GM10847 (cell line): ENCODE data around the gene FUT6.

Experiments
- POLR2A ChIP-seq: IDR thresholded peaks from 2 replicates; pipeline ENCODE4 v1.6.1; 2011; ENCODE audit not compliant: insufficient read length; ENCODE audit errors: extremely low read depth

Gene FUT6

GRCh38 chr19:5814123-5814851, 25.2 kb downstream of the FUT6 start:
- no peak for TF ChIP-seq POLR2A

DNA sequence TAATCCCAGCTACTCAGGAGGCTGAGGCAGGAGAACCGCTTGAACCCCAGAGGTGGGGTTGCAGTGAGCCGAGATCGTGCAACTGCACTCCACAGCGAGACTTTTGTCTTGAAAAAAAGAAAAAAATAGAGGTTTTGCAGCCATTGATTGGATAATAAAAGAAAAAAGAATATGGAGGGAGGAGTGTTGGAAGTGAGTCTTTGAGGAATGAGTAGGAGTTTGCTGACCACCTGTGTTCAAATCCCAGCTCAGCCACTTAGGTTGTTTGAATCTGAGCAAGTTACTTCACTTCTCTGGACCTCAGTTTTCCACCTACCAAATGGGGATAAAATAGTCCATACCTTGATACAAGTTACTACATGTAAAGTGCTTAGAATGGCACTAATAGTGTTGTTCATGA, 28.4 kb downstream of the FUT6 start:
- no peak for TF ChIP-seq POLR2A

DNA sequence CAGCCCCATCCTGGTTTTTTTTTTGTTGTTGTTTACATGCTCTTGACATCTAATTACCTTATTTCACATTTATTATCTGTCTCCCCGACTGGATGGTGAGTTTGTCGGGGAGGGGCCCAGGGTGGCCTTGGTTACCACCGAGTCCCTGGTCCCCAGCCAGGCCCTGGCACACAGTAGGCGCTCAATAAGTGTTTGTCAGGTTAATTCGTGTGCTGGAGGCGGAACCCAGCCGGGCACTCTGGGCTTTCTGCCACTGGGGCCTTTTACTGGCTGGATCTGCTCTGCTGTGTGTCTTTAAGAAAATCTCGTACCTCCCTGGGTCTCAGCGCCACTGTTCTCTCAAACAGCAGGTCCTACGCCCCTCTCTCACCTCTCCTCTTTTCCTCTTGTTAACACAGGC, 30.0 kb downstream of the FUT6 start:
- TF ChIP-seq POLR2A: no peak

DNA sequence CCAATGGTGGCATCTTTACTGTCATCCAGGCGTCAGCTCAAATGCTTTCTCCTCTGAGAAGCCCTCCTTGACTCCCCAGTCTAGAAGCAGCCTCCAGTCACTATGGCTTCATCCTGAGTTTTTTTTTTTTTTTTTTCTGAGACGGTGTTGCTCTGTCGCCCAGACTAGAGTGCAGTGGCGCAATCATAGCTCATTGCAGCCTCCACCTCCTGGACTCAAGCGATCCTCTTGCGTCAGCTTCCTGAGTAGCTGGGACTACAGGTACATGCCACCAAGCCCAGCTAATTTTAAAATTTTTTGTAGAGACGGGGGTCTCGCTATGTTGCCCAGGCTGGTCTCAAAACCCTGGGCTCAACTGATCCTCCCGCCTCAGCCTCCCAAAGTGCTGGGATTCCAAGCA, 30.4 kb downstream of the FUT6 start:
- no peak for TF ChIP-seq POLR2A

- TF ChIP-seq POLR2A: no peak
These were observed 31.2 kb downstream of the FUT6 start for GRCh38 chr19:5808120-5808816.

DNA sequence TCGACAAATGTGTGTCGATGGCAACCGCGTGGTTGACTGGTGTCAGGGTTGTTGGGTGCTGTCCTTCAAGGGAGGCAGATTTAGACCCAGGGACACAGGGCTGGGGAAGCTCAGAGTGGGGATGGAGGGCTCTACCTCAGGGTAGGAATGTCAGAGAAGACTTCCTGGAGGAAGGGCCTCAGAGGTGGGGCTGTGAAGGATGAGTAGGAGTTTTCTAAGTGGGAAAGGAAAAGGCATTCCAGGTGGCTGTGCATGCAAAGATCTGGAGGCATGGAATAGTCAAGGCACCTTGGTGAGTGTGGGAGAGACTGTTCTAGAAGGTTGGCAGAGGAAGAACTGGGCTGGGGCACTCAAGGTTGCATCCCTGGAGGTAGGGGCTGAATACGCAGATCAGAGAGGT, 32.6 kb downstream of the FUT6 start:
- TF ChIP-seq POLR2A: no peak

GRCh38 chr19:5806133-5806489, 33.4 kb downstream of the FUT6 start:
- no peak for TF ChIP-seq POLR2A

DNA sequence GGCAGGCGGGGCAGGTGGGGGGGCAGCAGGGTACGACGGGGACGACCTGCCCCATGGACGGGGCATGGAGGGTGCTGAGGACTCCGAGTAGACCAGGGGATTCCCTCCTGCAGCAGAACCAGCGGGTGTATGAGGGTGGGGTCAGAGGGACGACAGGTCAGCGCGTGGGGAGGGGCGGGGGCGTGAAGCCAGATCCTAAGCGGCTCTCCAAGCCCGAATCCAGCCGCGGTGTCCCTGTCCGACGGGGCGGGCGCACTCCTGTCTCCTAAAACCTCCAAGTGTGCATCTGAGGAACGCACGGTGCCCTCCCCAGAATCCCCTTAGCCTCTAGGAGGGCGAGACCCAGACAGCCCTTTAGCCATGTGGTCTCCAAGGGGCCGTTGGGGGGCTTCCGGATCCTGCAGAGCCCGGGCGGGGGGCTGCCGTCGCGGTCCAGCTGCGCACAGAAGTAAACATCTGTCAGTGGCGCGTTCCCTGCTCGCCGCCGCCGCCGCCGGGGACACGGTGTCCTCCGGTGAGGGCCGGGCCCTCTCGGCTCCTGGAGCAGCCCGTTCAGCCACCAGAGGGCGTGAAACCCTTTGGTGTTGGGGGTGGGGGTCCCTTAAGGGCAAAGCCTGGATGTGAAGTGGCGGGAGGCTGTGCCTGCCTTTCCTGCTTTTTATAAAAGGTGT, 33.9 kb downstream of the FUT6 start:
- TF ChIP-seq POLR2A: no peak

DNA sequence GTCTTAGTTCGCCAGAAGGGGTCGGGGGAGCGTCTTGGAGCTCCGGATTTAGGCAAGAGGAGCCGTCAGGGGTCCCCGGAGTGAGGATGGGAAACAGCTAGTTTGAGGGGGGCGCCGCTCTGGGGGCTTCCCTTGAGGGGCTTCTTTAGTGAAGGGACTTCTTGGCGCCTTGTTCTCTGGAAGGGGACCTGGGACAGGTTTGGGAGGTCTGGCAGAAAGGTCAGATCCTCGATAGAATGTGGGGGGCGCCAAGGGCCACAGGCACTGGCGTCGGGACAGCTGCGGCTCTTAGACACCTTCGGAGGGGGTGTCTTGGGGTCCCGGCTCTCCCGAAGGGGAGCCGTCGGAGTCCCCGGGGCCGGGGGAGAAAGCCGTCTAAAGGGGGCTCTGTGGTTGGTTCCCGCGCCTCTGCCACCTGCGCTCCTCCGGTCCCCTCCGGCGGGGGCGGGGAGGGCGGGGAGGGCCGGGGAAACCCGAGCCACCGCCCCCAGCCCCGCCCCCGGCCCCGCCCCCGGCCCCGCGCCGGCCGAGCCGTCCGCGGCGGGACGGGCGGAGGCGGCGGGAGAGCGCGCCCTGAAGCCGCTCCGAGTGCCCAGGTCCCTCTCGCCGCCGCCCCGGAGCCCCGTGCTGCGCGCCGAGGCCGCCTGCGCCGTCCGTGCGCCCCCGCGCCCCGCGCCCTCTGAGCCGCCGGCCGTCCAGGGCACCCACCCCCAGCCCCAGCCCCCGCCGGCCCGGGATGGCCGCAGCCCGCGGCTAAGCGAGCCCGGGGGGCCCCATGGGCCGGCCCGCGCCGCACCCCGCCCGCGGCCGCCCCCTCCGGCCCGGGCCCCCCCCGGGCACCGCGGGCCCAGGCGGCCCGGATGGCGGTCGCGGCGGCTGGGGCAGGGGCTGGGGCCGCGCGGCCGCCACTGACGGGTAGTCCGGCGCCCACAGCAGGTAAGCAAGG, 34.7 kb downstream of the FUT6 start, which contains the start of gene NRTN:
Gene NRTN, plus strand, starts transcription at position 552 of the 946 bp plus-strand sequence. CDS start 19,099 bp downstream, outside the sequence.
- no peak for TF ChIP-seq POLR2A

GRCh38 chr19:5803752-5804515, 35.6 kb downstream of the FUT6 start:
- no peak for TF ChIP-seq POLR2A

- no peak for TF ChIP-seq POLR2A
These were observed 36.1 kb downstream of the FUT6 start for GRCh38 chr19:5803441-5803751.

GRCh38 chr19:5801796-5802619, 37.5 kb downstream of the FUT6 start:
- no peak for TF ChIP-seq POLR2A

GRCh38 chr19:5800361-5801270, 38.9 kb downstream of the FUT6 start:
- no peak for TF ChIP-seq POLR2A
